MCF 10A (cell line): ENCODE results near the gene SAMD11. TPM values are rescaled to one million over a fixed set of nuclear protein-coding genes. Genes with fewer than 3 reads are reported as not detected.

Experiments used
- BruUV-seq: library from RNA; stranded (reverse); fragments of 400-500 nt; replicated peaks from 2 replicates; lab custom pipeline; 2021; lab: Mats Ljungman, UMichigan
- CTCF ChIA-PET: fragments of 300-600 bp; sonication (Branson Sonifier 250); formaldehyde crosslinking; extraction: SDS; loops from one replicate; lab custom pipeline; 2021; ENCODE audit warnings: antibody characterized with exemption, inconsistent platforms; lab: Yijun Ruan, JAX
- POLR2A ChIA-PET: fragments of 300-600, 350-650 bp; sonication (Branson Sonifier 250); formaldehyde crosslinking; extraction: SDS; loops from one replicate; lab custom pipeline; 2020; ENCODE audit warnings: antibody characterized with exemption, inconsistent platforms; lab: Yijun Ruan, JAX
- DNase-seq: peaks from one replicate; pipeline ENCODE4 v3.0.0-alpha.2; 2018; ENCODE audit not compliant: unreplicated experiment
- H3K27ac Mint-ChIP-seq: one replicate; pipeline ENCODE4 v1.8.0; 2022; ENCODE audit warnings: mild to moderate bottlenecking, low read depth, mixed read lengths; ENCODE audit not compliant: unreplicated experiment
- H3K27me3 Mint-ChIP-seq: one replicate; pipeline ENCODE4 v1.8.0; 2022; ENCODE audit warnings: mixed read lengths; ENCODE audit not compliant: insufficient read depth, unreplicated experiment
- H3K36me3 Mint-ChIP-seq: one replicate; pipeline ENCODE4 v1.8.0; 2022; ENCODE audit warnings: mild to moderate bottlenecking, moderate library complexity, mixed read lengths; ENCODE audit not compliant: insufficient read depth, unreplicated experiment
- H3K4me1 Mint-ChIP-seq: one replicate; pipeline ENCODE4 v1.8.0; 2022; ENCODE audit warnings: mixed read lengths; ENCODE audit not compliant: insufficient read depth, unreplicated experiment
- H3K4me3 Mint-ChIP-seq: one replicate; pipeline ENCODE4 v1.8.0; 2022; ENCODE audit warnings: mild to moderate bottlenecking, moderate library complexity, mixed read lengths; ENCODE audit not compliant: unreplicated experiment
- H3K9me3 Mint-ChIP-seq: one replicate; pipeline ENCODE4 v1.8.0; 2022; ENCODE audit warnings: mixed read lengths; ENCODE audit not compliant: unreplicated experiment
- intact Hi-C: fragments of 100-400 bp; cut with micrococcal nuclease; formaldehyde crosslinking; loops from 2 replicates; pipeline ENCODE4 v1.14.1; 2022
- total RNA-seq: library from RNA; stranded (reverse); gene quantifications from 2 replicates; pipeline ENCODE4 v1.2.3, GENCODE V29; 2022
- TF ChIP-seq, protein P1 (sequence below): fragments of 200-600 bp; IDR thresholded peaks from one replicate; pipeline ENCODE4 v1.8.0; 2022; ENCODE audit warnings: antibody characterized with exemption, mild to moderate bottlenecking; ENCODE audit not compliant: unreplicated experiment

Gene SAMD11
- total RNA-seq, 1 experiment from 2014 or later: not detected

DNA sequence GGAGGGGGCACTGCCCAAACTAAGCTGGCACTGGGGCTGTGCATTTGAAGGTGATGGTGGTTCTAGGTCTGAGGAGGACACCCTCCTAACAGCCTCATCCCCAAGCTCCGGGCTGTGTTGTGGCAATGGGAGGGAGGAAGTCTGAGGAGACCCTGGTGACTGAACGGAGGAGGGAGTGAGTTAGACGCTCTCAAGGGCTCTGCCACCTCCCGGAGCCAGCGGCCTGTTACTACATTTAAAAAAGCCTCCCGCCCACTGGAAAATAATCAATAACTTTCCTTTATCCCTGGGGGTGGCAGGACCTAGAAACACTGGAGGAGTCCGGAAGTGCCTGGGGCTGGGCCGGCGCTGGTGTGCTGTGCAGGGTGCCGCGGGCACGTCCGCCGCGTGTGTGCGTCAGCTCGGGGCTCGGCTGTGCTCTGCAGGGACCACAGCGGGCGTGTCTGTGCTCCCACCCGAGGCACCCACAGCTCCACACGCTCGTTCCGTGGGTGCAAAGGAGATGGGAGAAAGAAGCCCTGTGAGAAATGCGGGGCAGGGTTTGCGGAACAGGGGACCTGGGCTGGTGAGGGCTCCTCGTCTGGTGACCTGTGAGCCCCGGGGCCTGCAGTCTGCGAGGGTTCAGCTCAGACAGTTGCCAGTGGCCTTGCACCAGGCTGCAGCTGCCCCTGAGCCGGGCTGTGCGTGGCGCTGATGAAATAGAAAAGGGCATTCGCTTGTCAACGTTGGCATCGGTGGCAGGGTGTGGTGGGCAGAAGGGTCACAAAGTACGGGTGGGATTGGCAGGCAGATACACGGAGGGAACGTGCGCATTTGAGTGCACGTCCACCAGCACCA lies 5.3 kb downstream of the SAMD11 start:
- H3K4me1 Mint-ChIP-seq: no peaks in the 10 kb centered on the region
- H3K36me3 Mint-ChIP-seq: no peaks in the 10 kb centered on the region
- ChIA-PET POLR2A (interaction anchor here (1.2 kb wide), 1 partner anchor 8 kb away, joined by 3 read pairs; no protein-coding TSS in a partner anchor), CTCF (interaction anchor here (0.5 to 3.2 kb wide), 2 partner anchors 9 to 15 kb away, joined by 5 to 18 read pairs; no protein-coding TSS in a partner anchor)
- H3K27ac Mint-ChIP-seq: no peak overlapping the region
- TF ChIP-seq, protein P1, sequence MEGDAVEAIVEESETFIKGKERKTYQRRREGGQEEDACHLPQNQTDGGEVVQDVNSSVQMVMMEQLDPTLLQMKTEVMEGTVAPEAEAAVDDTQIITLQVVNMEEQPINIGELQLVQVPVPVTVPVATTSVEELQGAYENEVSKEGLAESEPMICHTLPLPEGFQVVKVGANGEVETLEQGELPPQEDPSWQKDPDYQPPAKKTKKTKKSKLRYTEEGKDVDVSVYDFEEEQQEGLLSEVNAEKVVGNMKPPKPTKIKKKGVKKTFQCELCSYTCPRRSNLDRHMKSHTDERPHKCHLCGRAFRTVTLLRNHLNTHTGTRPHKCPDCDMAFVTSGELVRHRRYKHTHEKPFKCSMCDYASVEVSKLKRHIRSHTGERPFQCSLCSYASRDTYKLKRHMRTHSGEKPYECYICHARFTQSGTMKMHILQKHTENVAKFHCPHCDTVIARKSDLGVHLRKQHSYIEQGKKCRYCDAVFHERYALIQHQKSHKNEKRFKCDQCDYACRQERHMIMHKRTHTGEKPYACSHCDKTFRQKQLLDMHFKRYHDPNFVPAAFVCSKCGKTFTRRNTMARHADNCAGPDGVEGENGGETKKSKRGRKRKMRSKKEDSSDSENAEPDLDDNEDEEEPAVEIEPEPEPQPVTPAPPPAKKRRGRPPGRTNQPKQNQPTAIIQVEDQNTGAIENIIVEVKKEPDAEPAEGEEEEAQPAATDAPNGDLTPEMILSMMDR: no peak
- no peaks in the 10 kb centered on the region for H3K9me3 Mint-ChIP-seq
- BruUV-seq: no TSS peak
- no peak for DNase-seq
- intact Hi-C loops: no loop called here
- peaks cover 39% of the 10 kb centered on the region for H3K27me3 Mint-ChIP-seq
- no peak overlapping the region for H3K4me3 Mint-ChIP-seq

DNA sequence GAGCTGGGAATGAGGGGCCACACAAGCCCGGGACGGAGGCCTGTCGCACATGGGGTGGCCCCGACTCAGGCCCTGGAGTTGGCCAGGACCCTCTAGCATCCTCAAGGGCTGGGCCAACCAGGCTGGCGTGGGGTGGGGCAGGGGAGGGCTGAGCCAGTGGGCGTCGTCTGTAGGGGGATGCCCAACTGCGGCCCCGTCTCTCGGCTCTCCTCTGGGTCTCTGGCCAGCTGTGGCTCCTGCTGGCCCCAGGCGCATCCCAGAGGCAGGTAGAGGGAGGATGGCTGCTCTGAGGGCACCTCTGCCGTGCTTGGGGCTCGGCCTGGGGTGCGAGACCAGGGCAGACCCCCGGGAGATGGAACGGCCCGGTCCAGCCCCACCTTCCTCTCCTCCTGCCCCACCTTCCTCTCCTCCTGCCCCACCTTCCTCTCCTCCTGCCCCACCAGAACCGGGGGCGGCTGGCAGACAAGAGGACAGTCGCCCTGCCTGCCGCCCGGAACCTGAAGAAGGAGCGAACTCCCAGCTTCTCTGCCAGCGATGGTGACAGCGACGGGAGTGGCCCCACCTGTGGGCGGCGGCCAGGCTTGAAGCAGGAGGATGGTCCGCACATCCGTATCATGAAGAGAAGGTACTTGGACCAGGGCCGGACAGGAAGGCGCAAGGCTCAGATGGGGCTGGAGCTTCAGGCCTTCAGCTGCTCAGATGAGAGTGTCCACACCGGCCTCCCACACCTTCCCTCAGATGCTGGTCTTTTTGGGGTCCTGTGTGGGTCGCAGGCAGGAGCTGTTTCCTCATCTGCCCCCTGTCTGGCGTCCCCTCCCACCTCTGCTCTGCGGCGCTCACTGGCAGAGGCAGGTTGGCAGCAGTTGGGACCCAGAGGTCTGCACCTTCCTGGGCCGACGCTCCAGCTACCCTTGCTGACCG lies 6.2 kb downstream of the SAMD11 start:
- H3K27ac Mint-ChIP-seq: no peak overlapping the region
- intact Hi-C loops: no loop called here
- TF ChIP-seq, protein P1: no peak
- no peaks in the 10 kb centered on the region for H3K4me1 Mint-ChIP-seq
- H3K36me3 Mint-ChIP-seq: no peaks in the 10 kb centered on the region
- H3K9me3 Mint-ChIP-seq: no peaks in the 10 kb centered on the region
- no peak overlapping the region for H3K4me3 Mint-ChIP-seq
- no peak for DNase-seq
- BruUV-seq: no TSS peak
- peaks cover 46% of the 10 kb centered on the region for H3K27me3 Mint-ChIP-seq
- POLR2A ChIA-PET: interaction anchor here (0.8 to 1.2 kb wide), 2 partner anchors 9 to 13 kb away, joined by 3 read pairs; no protein-coding TSS in a partner anchor
- CTCF ChIA-PET: interaction anchor here (3.2 kb wide), 1 partner anchor 8 kb away, joined by 18 read pairs; no protein-coding TSS in a partner anchor

- Mint-ChIP-seq H3K36me3 (no peaks in the 10 kb centered on the region), H3K4me3 (no peak overlapping the region)
Measured at GRCh38 chr1:930633-931138, 7.0 kb downstream of the SAMD11 start.

More at GRCh38 chr1:930633-931138, 7.0 kb downstream of the SAMD11 start:
- H3K27me3 Mint-ChIP-seq: peaks cover 53% of the 10 kb centered on the region
- H3K27ac Mint-ChIP-seq: no peak overlapping the region
- TF ChIP-seq, protein P1: no peak
- no TSS peak for BruUV-seq
- H3K4me1 Mint-ChIP-seq: no peaks in the 10 kb centered on the region
- no peak for DNase-seq
- H3K9me3 Mint-ChIP-seq: no peaks in the 10 kb centered on the region
- CTCF ChIA-PET: interaction anchor here (0.6 kb wide), 1 partner anchor 60 kb away, joined by 3 read pairs; no protein-coding TSS in a partner anchor
- intact Hi-C loops: no loop called here
- POLR2A ChIA-PET: interaction anchor here (0.8 to 1.2 kb wide), 2 partner anchors 10 to 13 kb away, joined by 3 read pairs; no protein-coding TSS in a partner anchor
